ENCODE results near the gene DHFR2.
"Not testable (repeated sequence)": the region's sequence is repeated elsewhere in the genome, so short reads cannot be mapped to it uniquely, and the experiment has no call there.

DHFR2 gene

GRCh38 chr3:94065122-94065521 is 2.4 kb upstream of the DHFR2 start:
- no peak for DNase-seq

- peak; percentile 8 to 55 (median 40) for DNase-seq
Measured at GRCh38 chr3:94064243-94064860, 1.6 kb upstream of the DHFR2 start.

- peak in 3 of 4 experiments; percentile 9 to 17 (median 10) for DNase-seq
Measured at GRCh38 chr3:94063496-94064119, 892 bp upstream of the DHFR2 start.

- no peak for DNase-seq
Measured at GRCh38 chr3:94061297-94061696, 1.4 kb downstream of the DHFR2 start.

GRCh38 chr3:94050546-94050945 is 12.2 kb downstream of the DHFR2 start:
- DNase-seq, result no peak

GRCh38 chr3:94049267-94049666 is 13.4 kb downstream of the DHFR2 start:
- DNase-seq, result no peak

- no peak for DNase-seq
Measured at GRCh38 chr3:94046533-94046932, 16.2 kb downstream of the DHFR2 start.

GRCh38 chr3:94044100-94044936 is 18.4 kb downstream of the DHFR2 start:
- DNase-seq, result not testable (repeated sequence)

GRCh38 chr3:94043285-94043684 is 19.4 kb downstream of the DHFR2 start:
- no peak for DNase-seq

GRCh38 chr3:94036909-94037507 is 25.7 kb downstream of the DHFR2 start:
- DNase-seq, result peak; percentile 8 to 52 (median 24)

- no peak for DNase-seq
Measured at GRCh38 chr3:94028093-94028837, 34.5 kb downstream of the DHFR2 start, which contains the start of gene STX19. TSS of gene STX19 (minus strand) at chr3:94028597. CDS start at chr3:94015269, 13,328 bp downstream.

GRCh38 chr3:94026623-94027022 is 36.1 kb downstream of the DHFR2 start:
- DNase-seq, result no peak

- DNase-seq, result no peak
Measured at GRCh38 chr3:94024385-94024784, 38.3 kb downstream of the DHFR2 start.

- no peak for DNase-seq
Measured at GRCh38 chr3:94020293-94020692, 42.4 kb downstream of the DHFR2 start.

- DNase-seq, result no peak
Measured at GRCh38 chr3:94019659-94020058, 43.1 kb downstream of the DHFR2 start.

GRCh38 chr3:94015025-94015424 is 47.7 kb downstream of the DHFR2 start:
- no peak for DNase-seq

- no peak for DNase-seq
Measured at GRCh38 chr3:94012185-94012584, 50.5 kb downstream of the DHFR2 start.

- DNase-seq, result peak; percentile 20 to 75 (median 47)
Measured at GRCh38 chr3:94011233-94011711, 51.4 kb downstream of the DHFR2 start.

GRCh38 chr3:94009608-94010007 is 53.1 kb downstream of the DHFR2 start:
- DNase-seq, result no peak

- no peak for DNase-seq
Measured at GRCh38 chr3:94008253-94008652, 54.5 kb downstream of the DHFR2 start.

All from suppressor macrophage (primary cell).